H1 (cell line): ENCODE measurements around the gene BAZ2B. TPM values are rescaled to one million over a fixed set of nuclear protein-coding genes. Genes with fewer than 3 reads are reported as not detected.

Source experiments
- ASH2L ChIP-seq: fragments of 200-600, 300-600 bp; sonication (generic); IDR thresholded peaks from one replicate; pipeline ENCODE4 v1.7.1; 2017; ENCODE audit warnings: low read length
- KDM1A ChIP-seq: fragments of 200-600, 300-600 bp; sonication (generic); IDR thresholded peaks from 2 replicates; pipeline ENCODE4 v1.7.1; 2016; ENCODE audit warnings: mild to moderate bottlenecking, low read length, borderline replicate concordance
- RAD21 ChIP-seq, 2 experiments: IDR thresholded peaks in 1 of 2; conservative IDR thresholded peaks in 1 of 2; 2 replicates each; pipeline ENCODE4 v1.6.1; 2011; ENCODE audit warnings: low read depth in 2 of 2, low read length in 2 of 2, improper control_type of control experiment in 1 of 2, inconsistent platforms in 1 of 2, mild to moderate bottlenecking in 1 of 2, moderate library complexity in 1 of 2
- SIN3A ChIP-seq, 2 experiments: IDR thresholded peaks in 1 of 2; conservative IDR thresholded peaks in 1 of 2; 2 replicates each; pipeline ENCODE4 v1.6.1; 2011 to 2012; ENCODE audit warnings: low read length in 2 of 2, improper control_type of control experiment in 1 of 2, low read depth in 1 of 2, mild to moderate bottlenecking in 1 of 2
- SRF ChIP-seq: IDR thresholded peaks from 2 replicates; pipeline ENCODE4 v1.6.1; 2011; ENCODE audit warnings: mild to moderate bottlenecking, low read depth, low read length, moderate library complexity
- polyA plus RNA-seq, 7 experiments: library from polyadenylated mRNA; depleted of rRNA in 3 of 7; stranded (reverse) in 5 of 7; unstranded in 2 of 7; fragments of >200 nt in 5 of 7; fragments of 200-250 nt in 2 of 7; gene quantifications; 1 replicate in 5 of 7; 2 replicates in 1 of 7; 4 replicates in 1 of 7; pipeline versions ENCODE4 v1.2.1 to v1.2.3, GENCODE V29; 2011 to 2013; ENCODE audit warnings: missing spikeins in 2 of 7, mixed read lengths in 2 of 7
- total RNA-seq: library from RNA; stranded (reverse); fragmentation: NEBNext Ultra II Directional; extraction: Animal tissue kit (Norgen Biotek cat#: 25700); gene quantifications from 2 replicates; pipeline ENCODE4 v1.2.1, GENCODE V29; 2021

BAZ2B gene
- total and polyA plus RNA-seq, 2 of the 8 experiments (the other 6 are each of a cell fraction or from before 2014, with no cell fraction given) = 15.2 to 46.3 TPM

GRCh38 chr2:159615367-159616285 lies 722 bp downstream of the BAZ2B start (continued):
- TF ChIP-seq RAD21 (IDR thresholded peaks at IDR 0.05 in 1 of 2, conservative IDR thresholded peaks at IDR 0.05 in 1 of 2; ENCODE audit: low read depth in 2 of 2, low read length in 2 of 2) = peak in 1 of 2 experiments; percentile 9; a peak in 1 of 4 replicates
- TF ChIP-seq KDM1A = no peak
- TF ChIP-seq ASH2L = peak; percentile 95
- TF ChIP-seq SIN3A (conservative IDR thresholded peaks at IDR 0.05 in 1 of 2, IDR thresholded peaks at IDR 0.05 in 1 of 2; ENCODE audit: low read depth in 1 of 2, low read length in 2 of 2) = no peak
- TF ChIP-seq SRF = no peak
